Caco-2 (cell line): ENCODE data around the gene FCHSD1. TPM values are rescaled to one million over a fixed set of nuclear protein-coding genes. Genes with fewer than 3 reads are reported as not detected.

Experiments
- BruUV-seq: library from RNA; stranded (reverse); fragments of 400-500 nt; replicated peaks from 2 replicates; lab custom pipeline; 2021; lab: Mats Ljungman, UMichigan
- CTCF ChIA-PET: fragments of 300-600 bp; sonication (Branson Sonifier 250); formaldehyde crosslinking; loops from one replicate; lab custom pipeline; 2022; ENCODE audit warnings: antibody characterized with exemption; lab: Charles Lee
- POLR2A ChIA-PET: fragments of 300-600 bp; sonication (Branson Sonifier 250); formaldehyde crosslinking; loops from one replicate; lab custom pipeline; 2022; ENCODE audit warnings: antibody characterized with exemption; lab: Charles Lee
- DNase-seq, 2 experiments: peaks; one replicate each; pipeline versions ENCODE4 v3.0.0 to v3.0.0-alpha.2; 2020 to 2022
- H3K27me3 ChIP-seq: replicated peaks from 2 replicates; pipeline ENCODE4 v1.6.0; 2011; ENCODE audit warnings: low read length; ENCODE audit not compliant: control insufficient read depth, insufficient read depth
- H3K36me3 ChIP-seq: 2 replicates; pipeline ENCODE4 v1.5.1; 2011; ENCODE audit warnings: low read length; ENCODE audit not compliant: control insufficient read depth, insufficient read depth
- H3K4me1 ChIP-seq: fragments of 250-450 bp; sonication (Bioruptor Pico); 2 replicates; pipeline ENCODE4 v1.5.1; 2020; ENCODE audit warnings: mild to moderate bottlenecking
- H3K4me3 ChIP-seq: 2 replicates; pipeline ENCODE4 v1.5.1; 2011; ENCODE audit warnings: low read depth, mild to moderate bottlenecking, control low read depth, low read length
- H3K9me3 ChIP-seq: fragments of 250-450 bp; sonication (Bioruptor Pico); 2 replicates; pipeline ENCODE4 v1.5.1; 2020; ENCODE audit warnings: mild to moderate bottlenecking, moderate library complexity
- H3K27ac Mint-ChIP-seq: one replicate; pipeline ENCODE4 v1.8.0; 2022; ENCODE audit warnings: mixed read lengths; ENCODE audit not compliant: unreplicated experiment
- H3K27me3 Mint-ChIP-seq: one replicate; pipeline ENCODE4 v1.8.0; 2022; ENCODE audit warnings: mixed read lengths; ENCODE audit not compliant: insufficient read depth, unreplicated experiment
- H3K36me3 Mint-ChIP-seq: one replicate; pipeline ENCODE4 v1.8.0; 2022; ENCODE audit warnings: mild to moderate bottlenecking, mixed read lengths; ENCODE audit not compliant: insufficient read depth, unreplicated experiment
- H3K4me1 Mint-ChIP-seq: one replicate; pipeline ENCODE4 v1.8.0; 2022; ENCODE audit warnings: low read depth, mixed read lengths; ENCODE audit not compliant: unreplicated experiment
- H3K4me3 Mint-ChIP-seq: one replicate; pipeline ENCODE4 v1.8.0; 2022; ENCODE audit warnings: mild to moderate bottlenecking, moderate library complexity, mixed read lengths; ENCODE audit not compliant: unreplicated experiment
- H3K9me3 Mint-ChIP-seq: one replicate; pipeline ENCODE4 v1.8.0; 2022; ENCODE audit warnings: mixed read lengths; ENCODE audit not compliant: unreplicated experiment
- CTCF ChIP-seq, 2 experiments: fragments of 200-600 bp in 1 of 2; IDR thresholded peaks; 1 replicate in 1 of 2; 2 replicates in 1 of 2; pipeline versions ENCODE4 v1.5.1 to v1.8.0; 2011 to 2022; ENCODE audit warnings: antibody characterized with exemption in 1 of 2, control low read depth in 1 of 2, inconsistent platforms in 1 of 2, low read depth in 1 of 2, low read length in 1 of 2, mild to moderate bottlenecking in 1 of 2, moderate library complexity in 1 of 2; ENCODE audit not compliant: insufficient read depth in 1 of 2, severe bottlenecking in 1 of 2, unreplicated experiment in 1 of 2
- intact Hi-C: fragments of 100-400 bp; cut with micrococcal nuclease; formaldehyde crosslinking; loops from one replicate; pipeline ENCODE4 v1.10.0; 2022; ENCODE audit not compliant: unreplicated experiment
- total RNA-seq: library from RNA; stranded (reverse); gene quantifications from 2 replicates; pipeline ENCODE4 v1.2.3, GENCODE V29; 2022

The FCHSD1 gene
- total RNA-seq, 1 experiment from 2014 or later = 25.0 TPM

DNA sequence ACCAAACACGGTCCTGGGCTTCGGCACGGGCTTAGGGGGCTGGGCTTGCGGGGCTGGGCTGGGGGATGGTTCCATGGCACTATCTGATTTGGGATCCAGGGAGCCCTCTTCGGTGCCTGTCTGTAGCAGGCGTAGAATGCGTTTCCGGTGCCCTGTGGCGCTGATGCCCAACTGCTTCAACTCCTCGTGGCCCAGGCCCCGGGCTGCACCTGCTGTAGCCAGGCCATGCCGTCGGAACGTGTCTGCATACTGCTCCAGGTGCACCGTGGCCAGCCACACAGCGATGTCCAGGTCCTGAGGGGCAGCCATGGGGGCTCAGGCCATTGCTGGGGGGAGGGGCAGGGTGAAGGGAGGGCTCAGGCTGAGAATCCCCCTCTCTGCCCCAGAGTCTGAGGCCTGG lies 29.0 kb upstream of the FCHSD1 start:
- no peaks in the 10 kb centered on the region for H3K27me3 Mint-ChIP-seq
- CTCF ChIA-PET = no interaction called here
- POLR2A ChIA-PET = no interaction called here
- Histone ChIP-seq H3K4me3 (no peak overlapping the region), H3K27me3 (no peaks in the 10 kb centered on the region), H3K36me3 (no peaks in the 10 kb centered on the region), H3K4me1 (peaks cover 15% of the 10 kb centered on the region), H3K9me3 (no peaks in the 10 kb centered on the region)
- H3K4me3 Mint-ChIP-seq = no peak overlapping the region
- H3K27ac Mint-ChIP-seq = no peak overlapping the region
- intact Hi-C loops = no loop called here
- TF ChIP-seq CTCF (IDR thresholded peaks at IDR 0.05; ENCODE audit: insufficient read depth in 1 of 2, low read depth in 1 of 2, low read length in 1 of 2, severe bottlenecking in 1 of 2, unreplicated experiment in 1 of 2) = no peak
- H3K9me3 Mint-ChIP-seq = no peaks in the 10 kb centered on the region
- H3K36me3 Mint-ChIP-seq = peaks cover 6% of the 10 kb centered on the region
- no TSS peak for BruUV-seq
- DNase-seq = no peak
- peaks cover 13% of the 10 kb centered on the region for H3K4me1 Mint-ChIP-seq

DNA sequence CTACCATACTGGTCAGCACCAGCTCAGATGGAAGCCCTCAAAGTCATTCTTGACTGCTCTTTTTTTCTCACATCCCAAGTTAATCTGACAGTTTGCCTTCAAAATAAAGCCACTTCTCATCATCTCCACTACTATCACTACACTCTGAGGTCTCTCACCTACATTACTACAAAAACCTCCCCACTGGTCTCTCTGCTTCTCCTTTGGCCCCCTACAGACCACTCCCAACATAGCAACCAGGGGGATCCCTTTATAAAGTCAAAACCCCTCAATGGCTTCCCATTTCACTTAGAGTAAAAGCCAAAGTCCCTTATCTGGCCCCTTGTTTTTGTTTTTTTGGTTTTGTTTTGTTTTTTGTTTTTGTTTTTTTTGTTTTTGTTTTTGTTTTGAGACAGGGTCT lies 26.2 kb upstream of the FCHSD1 start:
- Histone ChIP-seq H3K4me1 (peaks cover 11% of the 10 kb centered on the region), H3K4me3 (no peak overlapping the region), H3K9me3 (no peaks in the 10 kb centered on the region), H3K27me3 (no peaks in the 10 kb centered on the region), H3K36me3 (no peaks in the 10 kb centered on the region)
- H3K4me1 Mint-ChIP-seq = peaks cover 13% of the 10 kb centered on the region
- peak in 1 of 2 experiments; percentile 59 for DNase-seq
- ChIA-PET POLR2A (no interaction called here), CTCF (no interaction called here)
- H3K4me3 Mint-ChIP-seq = no peak overlapping the region
- no peaks in the 10 kb centered on the region for H3K9me3 Mint-ChIP-seq
- no peak overlapping the region for H3K27ac Mint-ChIP-seq
- peaks cover 6% of the 10 kb centered on the region for H3K36me3 Mint-ChIP-seq
- BruUV-seq = no TSS peak
- intact Hi-C loops = loop anchor here (1.0 kb wide), 1 partner anchor 12 kb away; no protein-coding TSS in a partner anchor
- TF ChIP-seq CTCF (IDR thresholded peaks at IDR 0.05; ENCODE audit: insufficient read depth in 1 of 2, low read depth in 1 of 2, low read length in 1 of 2, severe bottlenecking in 1 of 2, unreplicated experiment in 1 of 2) = peak in 1 of 2 experiments; percentile 41
- H3K27me3 Mint-ChIP-seq = no peaks in the 10 kb centered on the region

GRCh38 chr5:141675672-141676071 lies 24.5 kb upstream of the FCHSD1 start:
- intact Hi-C loops = no loop called here
- Histone ChIP-seq H3K4me3 (no peak overlapping the region), H3K27me3 (no peaks in the 10 kb centered on the region), H3K9me3 (no peaks in the 10 kb centered on the region), H3K36me3 (no peaks in the 10 kb centered on the region), H3K4me1 (no peaks in the 10 kb centered on the region; the same call in 1 of the 2 replicates)
- Mint-ChIP-seq H3K27ac (no peak overlapping the region), H3K36me3 (peaks cover 6% of the 10 kb centered on the region), H3K4me3 (no peak overlapping the region), H3K4me1 (peaks cover 5% of the 10 kb centered on the region), H3K27me3 (no peaks in the 10 kb centered on the region), H3K9me3 (no peaks in the 10 kb centered on the region)
- no peak for DNase-seq
- no TSS peak for BruUV-seq
- ChIA-PET POLR2A (no interaction called here), CTCF (no interaction called here)
- no peak for TF ChIP-seq CTCF (IDR thresholded peaks at IDR 0.05; ENCODE audit: insufficient read depth in 1 of 2, low read depth in 1 of 2, low read length in 1 of 2, severe bottlenecking in 1 of 2, unreplicated experiment in 1 of 2)
